NCI-H1930 (cell line): ENCODE results near the gene MAN2A2.

Source experiments
- DNase-seq, 2 experiments: peaks; one replicate each; lab custom pipeline; 2025; lab: John Stamatoyannopoulos, UW

Gene MAN2A2

GRCh38 chr15:90946941-90947576 lies 44.0 kb downstream of the MAN2A2 start:
- no peak for DNase-seq

- no peak for DNase-seq
These were observed 44.7 kb downstream of the MAN2A2 start for GRCh38 chr15:90947577-90948357.

GRCh38 chr15:90948506-90948905 lies 45.4 kb downstream of the MAN2A2 start:
- no peak for DNase-seq

- DNase-seq = no peak
These were observed 47.0 kb downstream of the MAN2A2 start for GRCh38 chr15:90949979-90950675.

- DNase-seq = no peak
These were observed 47.6 kb downstream of the MAN2A2 start for GRCh38 chr15:90950676-90951075.

- DNase-seq = no peak
These were observed 50.0 kb downstream of the MAN2A2 start for GRCh38 chr15:90952901-90953677.

GRCh38 chr15:90953947-90954711 lies 51.0 kb downstream of the MAN2A2 start:
- DNase-seq = no peak

GRCh38 chr15:90954712-90955623 lies 51.9 kb downstream of the MAN2A2 start, which contains the start of gene RCCD1:
Gene RCCD1, plus strand, starts transcription at chr15:90954884. Its CDS starts 1,851 bp downstream, at chr15:90956735.
- DNase-seq = peak; percentile 67 to 83

GRCh38 chr15:90955624-90956273 lies 52.6 kb downstream of the MAN2A2 start:
- DNase-seq = no peak

- DNase-seq = no peak
These were observed 53.4 kb downstream of the MAN2A2 start for GRCh38 chr15:90956274-90957030.

- DNase-seq = no peak
These were observed 54.1 kb downstream of the MAN2A2 start for GRCh38 chr15:90957031-90957790.

- DNase-seq = no peak
These were observed 54.7 kb downstream of the MAN2A2 start for GRCh38 chr15:90957791-90958190.

- DNase-seq = no peak
These were observed 56.0 kb downstream of the MAN2A2 start for GRCh38 chr15:90959028-90959595.

GRCh38 chr15:90959894-90960293 lies 56.8 kb downstream of the MAN2A2 start:
- DNase-seq = no peak

- DNase-seq = no peak
These were observed 57.4 kb downstream of the MAN2A2 start for GRCh38 chr15:90960298-90961091.

- DNase-seq = no peak
These were observed 58.9 kb downstream of the MAN2A2 start for GRCh38 chr15:90962021-90962420.

- no peak for DNase-seq
These were observed 63.2 kb downstream of the MAN2A2 start for GRCh38 chr15:90966262-90966661.
